ENCODE results near the gene IRGQ. TPM values are rescaled to one million over a fixed set of nuclear protein-coding genes. Genes with fewer than 3 reads are reported as not detected.
"Not testable (repeated sequence)": the region's sequence is repeated elsewhere in the genome, so short reads cannot be mapped to it uniquely, and the experiment has no call there.

IRGQ gene
- total and polyA plus RNA-seq, 2 donors: 4.4 to 7.5 TPM

GRCh38 chr19:43548706-43549105 is 47.2 kb downstream of the IRGQ start:
- no peak for DNase-seq (ENCODE audit: low read depth in 6 of 9, low spot score in 9 of 9)
- 98% methylated on average over 2 of the region's 2 CpGs for WGBS
- Histone ChIP-seq H3K27ac (ENCODE audit: low read depth in 1 of 2, low read length in 1 of 2) (no peak overlapping the region), H3K4me3 (ENCODE audit: low read length in 2 of 2) (no peak overlapping the region), H3K9me3 (ENCODE audit: control insufficient read depth in 2 of 2, insufficient read depth in 1 of 2, low read length in 1 of 2) (no peaks in the 10 kb centered on the region), H3K4me1 (ENCODE audit: control insufficient read depth in 2 of 2, insufficient read depth in 2 of 2, low read length in 2 of 2) (peaks cover 0 to 11% of the 10 kb centered on the region in 2 donors), H3K36me3 (ENCODE audit: control insufficient read depth in 2 of 2, insufficient read depth in 2 of 2, low read length in 1 of 2) (peaks cover 58 to 79% of the 10 kb centered on the region in 2 donors), H3K27me3 (ENCODE audit: control insufficient read depth in 2 of 2, insufficient read depth in 1 of 2, low read length in 1 of 2) (no peaks in the 10 kb centered on the region)

DNA sequence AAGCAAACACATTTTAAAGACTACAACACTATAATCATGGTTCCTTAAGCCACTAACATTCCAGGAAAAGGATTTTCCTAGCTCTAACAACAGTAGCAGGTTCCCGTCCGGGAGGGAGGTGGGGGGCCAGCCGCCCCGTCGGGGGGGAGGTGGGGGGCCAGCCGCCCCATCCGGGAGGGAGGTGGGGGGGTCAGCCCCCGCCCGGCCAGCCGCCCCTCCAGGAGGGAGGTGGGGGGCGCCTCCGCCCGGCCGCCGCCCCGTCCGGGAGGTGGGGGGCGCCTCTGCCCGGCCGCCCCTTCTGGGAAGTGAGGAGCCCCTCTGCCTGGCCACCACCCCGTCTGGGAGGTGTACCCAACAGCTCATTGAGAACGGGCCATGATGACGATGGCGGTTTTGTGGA is 48.0 kb downstream of the IRGQ start:
- H3K27ac ChIP-seq (ENCODE audit: low read depth in 1 of 2, low read length in 1 of 2); DNase-seq (ENCODE audit: low read depth in 6 of 9, low spot score in 9 of 9); H3K27me3 ChIP-seq (ENCODE audit: control insufficient read depth in 2 of 2, insufficient read depth in 1 of 2, low read length in 1 of 2); H3K9me3 ChIP-seq (ENCODE audit: control insufficient read depth in 2 of 2, insufficient read depth in 1 of 2, low read length in 1 of 2); H3K4me3 ChIP-seq (ENCODE audit: low read length in 2 of 2): not testable (repeated sequence)
- Histone ChIP-seq H3K36me3 (ENCODE audit: control insufficient read depth in 2 of 2, insufficient read depth in 2 of 2, low read length in 1 of 2) (peaks cover 58 to 79% of the 10 kb centered on the region in 2 donors), H3K4me1 (ENCODE audit: control insufficient read depth in 2 of 2, insufficient read depth in 2 of 2, low read length in 2 of 2) (peaks cover 0 to 11% of the 10 kb centered on the region in 2 donors)
- WGBS: 96% methylated on average over 20 of the region's 24 CpGs

GRCh38 chr19:43546581-43546980 is 49.4 kb downstream of the IRGQ start:
- no peaks in the 10 kb centered on the region for H3K9me3 ChIP-seq (ENCODE audit: control insufficient read depth in 2 of 2, insufficient read depth in 1 of 2, low read length in 1 of 2)
- H3K4me1 ChIP-seq (ENCODE audit: control insufficient read depth in 2 of 2, insufficient read depth in 2 of 2, low read length in 2 of 2): peaks cover 0 to 11% of the 10 kb centered on the region in 2 donors
- H3K27me3 ChIP-seq (ENCODE audit: control insufficient read depth in 2 of 2, insufficient read depth in 1 of 2, low read length in 1 of 2): no peaks in the 10 kb centered on the region
- DNase-seq (ENCODE audit: low read depth in 6 of 9, low spot score in 9 of 9): no peak
- no peak overlapping the region for H3K4me3 ChIP-seq (ENCODE audit: low read length in 2 of 2)
- no peak overlapping the region for H3K27ac ChIP-seq (ENCODE audit: low read depth in 1 of 2, low read length in 1 of 2)
- WGBS: 99% methylated on average over 3 of the region's 3 CpGs
- peaks cover 59 to 80% of the 10 kb centered on the region in 2 donors for H3K36me3 ChIP-seq (ENCODE audit: control insufficient read depth in 2 of 2, insufficient read depth in 2 of 2, low read length in 1 of 2)

- WGBS: 96% methylated on average over 2 of the region's 2 CpGs
- no peak overlapping the region for H3K4me3 ChIP-seq (ENCODE audit: low read length in 2 of 2)
- no peaks in the 10 kb centered on the region for H3K27me3 ChIP-seq (ENCODE audit: control insufficient read depth in 2 of 2, insufficient read depth in 1 of 2, low read length in 1 of 2)
- no peak overlapping the region for H3K27ac ChIP-seq (ENCODE audit: low read depth in 1 of 2, low read length in 1 of 2)
- no peaks in the 10 kb centered on the region for H3K9me3 ChIP-seq (ENCODE audit: control insufficient read depth in 2 of 2, insufficient read depth in 1 of 2, low read length in 1 of 2)
- H3K4me1 ChIP-seq (ENCODE audit: control insufficient read depth in 2 of 2, insufficient read depth in 2 of 2, low read length in 2 of 2): peaks cover 0 to 11% of the 10 kb centered on the region in 2 donors
- DNase-seq (ENCODE audit: low read depth in 6 of 9, low spot score in 9 of 9): no peak
- H3K36me3 ChIP-seq (ENCODE audit: control insufficient read depth in 2 of 2, insufficient read depth in 2 of 2, low read length in 1 of 2): peaks cover 57 to 78% of the 10 kb centered on the region in 2 donors
These were observed 50.0 kb downstream of the IRGQ start for GRCh38 chr19:43545981-43546380.

DNA sequence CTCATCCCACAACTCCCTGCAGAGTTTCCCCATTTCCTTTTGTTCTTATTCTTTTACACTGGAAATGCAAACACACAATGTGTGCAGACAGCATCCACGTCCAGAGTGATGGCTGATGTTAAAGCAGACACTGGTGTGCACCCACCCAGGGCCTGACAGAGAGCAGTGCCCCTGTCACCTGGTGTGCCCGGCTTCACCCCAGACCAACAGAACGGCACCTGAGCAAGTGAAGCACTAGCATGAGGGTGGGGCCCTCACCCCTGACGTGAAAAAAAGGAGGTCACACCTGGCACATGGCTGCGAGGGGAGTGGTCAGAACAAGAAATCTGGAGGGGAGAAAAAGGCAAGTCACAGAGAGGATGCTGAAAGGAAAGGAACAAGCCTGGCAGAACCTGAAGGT is 50.7 kb downstream of the IRGQ start:
- 78% methylated on average over 5 of the region's 5 CpGs for WGBS
- Histone ChIP-seq H3K9me3 (ENCODE audit: control insufficient read depth in 2 of 2, insufficient read depth in 1 of 2, low read length in 1 of 2) (no peaks in the 10 kb centered on the region), H3K27ac (ENCODE audit: low read depth in 1 of 2, low read length in 1 of 2) (no peak overlapping the region), H3K36me3 (ENCODE audit: control insufficient read depth in 2 of 2, insufficient read depth in 2 of 2, low read length in 1 of 2) (peaks cover 56 to 78% of the 10 kb centered on the region in 2 donors), H3K4me3 (ENCODE audit: low read length in 2 of 2) (no peak overlapping the region), H3K27me3 (ENCODE audit: control insufficient read depth in 2 of 2, insufficient read depth in 1 of 2, low read length in 1 of 2) (no peaks in the 10 kb centered on the region), H3K4me1 (ENCODE audit: control insufficient read depth in 2 of 2, insufficient read depth in 2 of 2, low read length in 2 of 2) (peaks cover 0 to 11% of the 10 kb centered on the region in 2 donors)
- DNase-seq (ENCODE audit: low read depth in 6 of 9, low spot score in 9 of 9): peak in 1 of 9 donors; percentile 49

GRCh38 chr19:43544077-43544476 is 51.9 kb downstream of the IRGQ start:
- H3K36me3 ChIP-seq (ENCODE audit: control insufficient read depth in 2 of 2, insufficient read depth in 2 of 2, low read length in 1 of 2): peaks cover 57 to 73% of the 10 kb centered on the region in 2 donors
- no peaks in the 10 kb centered on the region for H3K27me3 ChIP-seq (ENCODE audit: control insufficient read depth in 2 of 2, insufficient read depth in 1 of 2, low read length in 1 of 2)
- over 99% methylated on average over 9 of the region's 9 CpGs for WGBS

GRCh38 chr19:43541920-43542650 is 53.8 kb downstream of the IRGQ start:
- 98% methylated on average over 5 of the region's 5 CpGs for WGBS
- H3K4me3 ChIP-seq (ENCODE audit: low read length in 2 of 2): no peak overlapping the region
- peaks cover 76 to 84% of the 10 kb centered on the region in 2 donors for H3K36me3 ChIP-seq (ENCODE audit: control insufficient read depth in 2 of 2, insufficient read depth in 2 of 2, low read length in 1 of 2)

More at GRCh38 chr19:43544077-43544476, 51.9 kb downstream of the IRGQ start:
- DNase-seq (ENCODE audit: low read depth in 6 of 9, low spot score in 9 of 9): no peak
- Histone ChIP-seq H3K9me3 (ENCODE audit: control insufficient read depth in 2 of 2, insufficient read depth in 1 of 2, low read length in 1 of 2) (peaks cover 0 to 4% of the 10 kb centered on the region in 2 donors), H3K4me1 (ENCODE audit: control insufficient read depth in 2 of 2, insufficient read depth in 2 of 2, low read length in 2 of 2) (peaks cover 0 to 11% of the 10 kb centered on the region in 2 donors), H3K4me3 (ENCODE audit: low read length in 2 of 2) (no peak overlapping the region), H3K27ac (ENCODE audit: low read depth in 1 of 2, low read length in 1 of 2) (no peak overlapping the region)

GRCh38 chr19:43540381-43540780 is 55.6 kb downstream of the IRGQ start:
- Histone ChIP-seq H3K4me1 (ENCODE audit: control insufficient read depth in 2 of 2, insufficient read depth in 2 of 2, low read length in 2 of 2) (peaks cover 0 to 3% of the 10 kb centered on the region in 2 donors), H3K4me3 (ENCODE audit: low read length in 2 of 2) (no peak overlapping the region), H3K27ac (ENCODE audit: low read depth in 1 of 2, low read length in 1 of 2) (no peak overlapping the region), H3K27me3 (ENCODE audit: control insufficient read depth in 2 of 2, insufficient read depth in 1 of 2, low read length in 1 of 2) (no peaks in the 10 kb centered on the region), H3K36me3 (ENCODE audit: control insufficient read depth in 2 of 2, insufficient read depth in 2 of 2, low read length in 1 of 2) (peaks cover 70 to 77% of the 10 kb centered on the region in 2 donors), H3K9me3 (ENCODE audit: control insufficient read depth in 2 of 2, insufficient read depth in 1 of 2, low read length in 1 of 2) (peaks cover 0 to 4% of the 10 kb centered on the region in 2 donors)
- DNase-seq (ENCODE audit: low read depth in 6 of 9, low spot score in 9 of 9): no peak
- 96% methylated on average over 3 of the region's 3 CpGs for WGBS

More at GRCh38 chr19:43541920-43542650, 53.8 kb downstream of the IRGQ start:
- Histone ChIP-seq H3K4me1 (ENCODE audit: control insufficient read depth in 2 of 2, insufficient read depth in 2 of 2, low read length in 2 of 2) (peaks cover 0 to 11% of the 10 kb centered on the region in 2 donors), H3K9me3 (ENCODE audit: control insufficient read depth in 2 of 2, insufficient read depth in 1 of 2, low read length in 1 of 2) (peaks cover 0 to 4% of the 10 kb centered on the region in 2 donors), H3K27ac (ENCODE audit: low read depth in 1 of 2, low read length in 1 of 2) (no peak overlapping the region), H3K27me3 (ENCODE audit: control insufficient read depth in 2 of 2, insufficient read depth in 1 of 2, low read length in 1 of 2) (no peaks in the 10 kb centered on the region)
- DNase-seq (ENCODE audit: low read depth in 6 of 9, low spot score in 9 of 9): no peak

- no peak for DNase-seq (ENCODE audit: low read depth in 6 of 9, low spot score in 9 of 9)
- Histone ChIP-seq H3K9me3 (ENCODE audit: control insufficient read depth in 2 of 2, insufficient read depth in 1 of 2, low read length in 1 of 2) (peaks cover 0 to 4% of the 10 kb centered on the region in 2 donors), H3K4me3 (ENCODE audit: low read length in 2 of 2) (no peak overlapping the region), H3K27ac (ENCODE audit: low read depth in 1 of 2, low read length in 1 of 2) (no peak overlapping the region), H3K27me3 (ENCODE audit: control insufficient read depth in 2 of 2, insufficient read depth in 1 of 2, low read length in 1 of 2) (no peaks in the 10 kb centered on the region), H3K36me3 (ENCODE audit: control insufficient read depth in 2 of 2, insufficient read depth in 2 of 2, low read length in 1 of 2) (peaks cover 59 to 68% of the 10 kb centered on the region in 2 donors), H3K4me1 (ENCODE audit: control insufficient read depth in 2 of 2, insufficient read depth in 2 of 2, low read length in 2 of 2) (peaks cover 2 to 8% of the 10 kb centered on the region in 2 donors)
These were observed 57.0 kb downstream of the IRGQ start for GRCh38 chr19:43538922-43539321.

All from thymus (tissue), 11 donors.